Measurements from ENCODE around the gene PLOD1.
"Not testable (repeated sequence)": the region's sequence is repeated elsewhere in the genome, so short reads cannot be mapped to it uniquely, and the experiment has no call there.

Gene PLOD1

GRCh38 chr1:11939794-11940193, 5.3 kb downstream of the PLOD1 start:
- DNase-seq (ENCODE audit: low read depth), result not testable (repeated sequence)

- DNase-seq (ENCODE audit: low read depth), result no peak
Measured at GRCh38 chr1:11940260-11940921, 5.9 kb downstream of the PLOD1 start.

GRCh38 chr1:11942280-11942679, 7.8 kb downstream of the PLOD1 start:
- no peak for DNase-seq (ENCODE audit: low read depth)

- DNase-seq (ENCODE audit: low read depth), result no peak
Measured at GRCh38 chr1:11943619-11944018, 9.1 kb downstream of the PLOD1 start.

DNA sequence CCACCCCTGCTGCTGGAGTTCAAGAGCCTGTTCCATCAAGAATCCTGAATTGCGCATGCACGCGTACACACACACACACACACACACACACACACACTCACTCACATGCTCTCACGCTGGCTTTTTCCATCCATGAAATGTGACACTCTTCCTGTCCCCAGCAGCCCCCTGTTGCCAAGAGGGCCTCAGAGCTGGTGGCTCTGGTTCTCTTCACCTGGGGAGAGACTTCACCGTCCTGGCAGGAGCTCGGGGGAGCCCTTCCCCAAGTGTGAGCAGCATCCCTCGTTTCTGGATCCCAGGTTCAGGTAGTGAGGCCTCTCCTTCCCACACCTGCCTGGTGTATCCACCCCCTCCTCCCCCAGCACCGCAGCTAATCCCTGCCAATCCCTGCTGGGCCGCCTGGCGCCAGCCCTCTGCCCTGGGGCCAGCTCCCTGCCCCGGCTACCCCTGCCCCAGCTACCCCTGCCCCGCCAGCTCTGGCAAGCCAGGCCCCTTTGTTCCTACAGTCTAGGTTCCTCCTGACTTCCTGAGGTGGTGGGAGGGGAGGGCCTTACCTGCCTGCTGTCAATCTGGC, 9.9 kb downstream of the PLOD1 start:
- DNase-seq (ENCODE audit: low read depth), result no peak

GRCh38 chr1:11946647-11947046, 12.1 kb downstream of the PLOD1 start:
- no peak for DNase-seq (ENCODE audit: low read depth)

DNA sequence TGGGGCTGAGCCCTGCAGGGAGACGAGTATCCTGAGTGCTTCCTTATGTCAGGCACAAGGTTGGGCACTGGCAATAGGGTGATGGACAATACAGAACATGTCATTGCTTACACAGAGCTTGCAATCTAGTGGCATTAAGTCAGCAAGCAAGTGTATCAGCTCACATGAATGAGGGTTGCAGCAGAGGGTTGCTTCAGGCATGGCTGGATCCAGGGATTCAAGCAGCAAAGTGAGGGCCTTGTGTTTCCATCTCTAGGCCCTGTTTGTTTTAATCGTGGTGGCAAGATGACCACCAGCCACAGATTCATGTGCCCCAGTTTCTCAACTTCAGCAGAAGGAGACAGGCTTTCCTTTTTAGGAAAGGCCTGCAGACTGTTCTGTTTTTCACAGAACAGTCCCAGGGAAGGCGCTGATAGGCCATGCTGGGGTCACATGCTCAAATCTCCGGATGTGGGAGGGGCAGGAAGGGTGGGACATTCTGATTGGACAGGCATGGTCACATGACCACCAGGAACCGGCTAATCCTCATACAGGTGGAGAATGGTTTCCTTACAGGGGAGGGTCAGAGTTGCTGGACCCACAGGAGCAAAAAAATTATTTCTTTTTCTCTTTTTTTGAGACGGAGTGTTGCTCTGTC, 14.4 kb downstream of the PLOD1 start:
- no peak for DNase-seq (ENCODE audit: low read depth)

- no peak for DNase-seq (ENCODE audit: low read depth)
Measured at GRCh38 chr1:11951901-11952300, 17.4 kb downstream of the PLOD1 start.

- no peak for DNase-seq (ENCODE audit: low read depth)
Measured at GRCh38 chr1:11952455-11953109, 18.1 kb downstream of the PLOD1 start.

DNA sequence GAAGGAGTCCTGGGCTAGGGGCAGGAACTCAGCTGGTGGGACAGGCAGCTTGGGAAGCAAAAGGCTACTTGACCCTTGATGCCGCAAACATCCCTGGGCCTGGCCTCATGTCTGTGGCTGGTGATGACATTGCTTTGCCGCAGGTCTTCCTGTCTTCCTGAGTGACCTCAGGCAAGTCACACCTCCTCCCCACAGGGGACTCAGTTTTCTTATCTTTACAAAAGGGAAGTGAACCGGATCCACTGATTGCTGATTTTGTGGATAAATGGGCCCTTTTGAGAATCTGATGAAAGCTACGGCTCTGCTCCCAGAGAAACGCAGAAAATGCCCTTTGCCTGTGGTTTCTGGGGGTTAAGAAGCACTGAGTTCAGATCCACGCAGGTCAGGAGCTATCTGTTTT, 20.7 kb downstream of the PLOD1 start:
- DNase-seq (ENCODE audit: low read depth), result no peak

DNA sequence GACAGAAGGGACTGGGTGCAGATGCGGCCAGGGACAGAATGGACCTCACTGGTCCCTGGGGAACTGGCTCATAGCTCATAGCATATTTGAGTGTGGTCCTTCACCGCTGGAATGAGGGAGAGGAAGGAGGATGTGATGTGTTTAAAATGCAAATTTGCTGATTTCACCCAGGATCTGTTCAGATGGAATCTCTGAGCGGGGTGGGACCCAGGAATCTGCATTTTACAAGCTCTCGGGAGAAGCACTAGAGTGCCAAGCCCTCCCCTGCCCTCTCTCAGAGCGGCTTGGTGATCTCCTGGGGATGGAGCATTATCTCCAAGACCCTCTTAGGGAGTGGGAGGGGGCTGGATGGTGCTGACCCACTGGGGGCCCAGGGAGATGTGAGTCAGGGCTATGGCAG, 22.9 kb downstream of the PLOD1 start:
- DNase-seq (ENCODE audit: low read depth), result no peak

- DNase-seq (ENCODE audit: low read depth), result no peak
Measured at GRCh38 chr1:11957897-11958296, 23.4 kb downstream of the PLOD1 start.

DNA sequence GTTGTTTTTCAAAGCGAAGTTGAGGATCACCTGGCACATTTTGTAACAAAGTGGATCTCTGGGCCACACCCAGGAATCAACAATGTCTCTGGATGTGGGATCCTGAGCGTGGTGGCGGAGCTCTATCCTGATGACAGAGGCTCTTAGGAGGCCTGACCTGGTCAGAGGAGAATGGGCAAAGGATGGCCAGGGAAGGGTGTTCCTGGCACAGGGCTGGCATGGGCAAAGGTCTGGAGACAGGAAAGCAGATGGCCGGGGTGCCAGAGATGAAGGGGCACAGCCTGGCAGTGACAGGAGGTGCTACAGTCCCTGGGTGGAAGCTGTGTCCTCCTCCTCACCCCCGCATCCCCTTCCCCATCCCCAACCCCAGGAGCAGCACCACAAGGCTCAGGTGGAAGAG, 25.8 kb downstream of the PLOD1 start:
- no peak for DNase-seq (ENCODE audit: low read depth)

DNA sequence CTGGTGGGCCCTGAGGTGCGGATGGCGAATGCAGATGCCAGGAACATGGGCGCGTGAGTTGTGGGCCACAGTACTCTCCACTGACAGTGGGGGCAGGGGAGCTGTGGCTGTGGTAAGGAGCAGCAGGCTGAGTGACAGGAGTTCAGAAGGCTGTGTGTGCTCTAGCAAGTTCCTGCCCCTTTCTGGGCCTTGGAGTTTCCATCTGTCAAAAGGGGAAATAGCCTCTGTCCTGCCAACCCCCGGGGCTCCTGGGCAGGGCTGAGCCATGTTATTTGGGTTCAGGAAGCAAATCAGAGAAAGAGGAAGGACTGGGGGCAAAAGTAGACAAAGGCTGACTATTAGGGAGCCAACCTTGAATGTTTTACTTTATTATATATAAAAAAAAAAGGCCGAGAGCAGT, 26.2 kb downstream of the PLOD1 start:
- DNase-seq (ENCODE audit: low read depth), result no peak

DNA sequence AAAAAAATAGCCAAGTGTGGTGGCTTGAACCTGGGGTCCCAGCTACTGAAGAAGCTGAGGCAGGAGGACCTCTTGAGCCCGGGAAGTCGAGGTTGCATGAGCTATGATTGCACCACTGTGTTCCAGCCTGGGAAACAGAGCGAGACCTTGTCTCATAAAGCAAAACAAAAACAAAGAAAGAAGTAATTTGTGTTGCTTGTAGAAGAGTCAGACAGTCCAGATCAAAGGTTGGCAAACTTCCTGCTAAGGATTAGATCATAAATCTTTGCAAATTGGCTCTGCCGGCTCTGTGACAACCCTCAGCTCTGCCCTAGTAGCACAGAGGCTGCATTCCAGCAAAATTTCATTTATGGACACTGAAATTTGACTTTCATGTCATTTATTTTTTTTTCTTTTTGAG, 26.7 kb downstream of the PLOD1 start:
- no peak for DNase-seq (ENCODE audit: low read depth)

DNA sequence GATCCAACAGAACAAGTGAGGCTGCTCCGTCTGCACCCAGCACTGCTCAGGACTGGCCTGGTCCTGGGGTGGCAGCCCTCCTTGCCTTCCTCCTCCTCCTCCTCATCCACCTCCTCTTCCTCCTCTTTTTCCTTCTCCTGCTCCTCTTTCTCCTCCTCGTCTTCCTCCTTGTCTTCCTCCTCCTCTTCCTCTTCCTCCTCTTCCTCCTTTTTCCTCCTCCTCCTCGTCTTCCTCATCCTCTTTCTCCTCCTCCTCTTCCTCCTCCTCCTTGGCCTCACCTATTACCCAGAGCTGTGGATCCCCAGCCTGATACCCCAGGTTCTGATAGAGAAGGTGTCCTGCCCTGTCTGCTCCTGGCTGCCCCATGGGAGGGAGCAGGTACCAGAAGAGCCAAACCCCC, 29.1 kb downstream of the PLOD1 start:
- no peak for DNase-seq (ENCODE audit: low read depth)

DNA sequence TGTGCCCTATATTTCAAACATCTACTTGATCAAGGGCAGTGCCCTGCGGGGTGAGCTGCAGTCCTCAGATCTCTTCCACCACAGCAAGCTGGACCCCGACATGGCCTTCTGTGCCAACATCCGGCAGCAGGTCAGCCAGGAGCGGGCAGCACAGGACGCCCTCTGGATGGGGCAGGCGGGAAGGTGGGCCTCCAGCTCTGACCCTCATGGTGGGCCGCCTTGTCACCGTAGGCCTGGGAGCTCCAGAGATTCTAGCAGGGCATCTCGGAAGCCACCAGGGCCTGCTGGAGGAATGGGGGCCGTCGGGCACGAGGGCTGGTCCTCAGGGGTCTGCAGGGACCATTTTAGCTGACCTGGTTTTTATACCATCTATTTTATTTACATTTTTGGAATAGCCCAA, 30.1 kb downstream of the PLOD1 start:
- DNase-seq (ENCODE audit: low read depth), result no peak

GRCh38 chr1:11967028-11967547, 32.6 kb downstream of the PLOD1 start:
- DNase-seq (ENCODE audit: low read depth), result no peak

DNA sequence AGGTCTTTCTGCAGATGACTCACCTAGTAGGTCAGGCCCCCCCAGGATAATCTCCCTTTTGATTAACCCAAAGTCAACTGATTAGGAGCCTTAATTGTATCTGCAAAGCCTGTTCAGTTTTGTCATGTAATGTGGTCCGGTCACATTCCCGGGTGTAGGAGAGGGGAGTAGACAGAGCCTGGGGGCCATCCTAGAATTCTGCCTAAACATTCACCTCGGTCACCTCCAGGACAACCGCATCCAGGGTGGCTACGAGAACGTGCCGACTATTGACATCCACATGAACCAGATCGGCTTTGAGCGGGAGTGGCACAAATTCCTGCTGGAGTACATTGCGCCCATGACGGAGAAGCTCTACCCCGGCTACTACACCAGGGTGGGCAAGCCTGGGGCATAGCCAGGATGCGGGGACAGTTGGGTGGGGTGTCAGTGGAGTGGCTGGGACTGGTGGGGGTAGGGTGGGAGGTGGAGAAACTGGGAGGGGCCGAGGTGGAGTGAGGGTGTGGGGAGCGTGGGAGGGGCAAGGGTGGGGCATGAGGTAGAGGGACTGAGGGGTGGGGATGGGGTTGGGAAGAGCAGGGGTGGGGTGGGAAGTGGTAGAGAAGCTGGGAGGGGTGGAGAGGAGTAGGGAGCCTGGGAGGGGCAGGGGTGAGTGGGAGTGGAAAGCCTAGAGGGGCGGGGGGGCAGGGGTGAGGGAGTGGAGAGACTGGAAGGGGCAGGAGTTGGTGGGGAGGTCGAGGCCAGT, 36.1 kb downstream of the PLOD1 start:
- no peak for DNase-seq (ENCODE audit: low read depth)

DNA sequence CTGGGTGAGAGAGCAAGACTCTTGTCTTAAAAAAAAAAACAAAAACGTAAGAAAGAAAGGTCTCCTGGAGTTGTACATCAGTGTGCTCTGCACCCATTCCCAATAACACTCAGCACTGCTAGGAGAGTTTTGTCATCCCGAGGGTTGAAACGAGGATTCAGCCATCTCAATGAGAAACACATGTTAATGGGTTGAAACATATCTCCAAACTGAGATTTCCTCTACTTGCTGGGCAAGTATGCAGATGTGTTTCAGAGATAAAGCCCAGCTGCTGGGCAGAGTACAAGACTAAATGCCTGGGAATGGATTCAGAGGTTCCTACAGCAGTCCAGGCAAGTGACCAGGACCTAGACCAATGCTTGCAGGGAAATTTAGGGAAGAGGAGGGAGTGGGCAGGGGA, 43.1 kb downstream of the PLOD1 start:
- DNase-seq (ENCODE audit: low read depth), result no peak

DNA sequence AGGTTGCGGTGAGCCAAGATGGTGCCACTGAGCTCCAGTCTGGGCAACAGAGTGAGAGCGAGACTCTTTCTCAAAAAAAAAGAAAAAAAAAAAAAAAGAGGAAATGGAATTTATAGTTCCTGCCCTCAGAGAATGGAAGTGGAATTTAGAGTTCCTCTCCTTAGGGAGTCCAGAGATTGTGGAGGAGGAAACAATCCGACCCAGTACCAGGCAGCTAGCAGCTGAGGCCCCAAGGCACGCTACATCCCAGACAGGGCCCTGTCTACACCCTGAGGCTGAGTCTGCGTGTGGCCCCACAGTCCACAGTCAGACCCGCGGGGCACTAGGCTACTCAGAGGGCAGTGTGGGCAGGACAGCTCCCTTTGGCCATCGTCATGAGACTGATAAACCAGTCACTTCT, 43.8 kb downstream of the PLOD1 start:
- no peak for DNase-seq (ENCODE audit: low read depth)
